ENCODE data around the gene ARMC2.

DNA sequence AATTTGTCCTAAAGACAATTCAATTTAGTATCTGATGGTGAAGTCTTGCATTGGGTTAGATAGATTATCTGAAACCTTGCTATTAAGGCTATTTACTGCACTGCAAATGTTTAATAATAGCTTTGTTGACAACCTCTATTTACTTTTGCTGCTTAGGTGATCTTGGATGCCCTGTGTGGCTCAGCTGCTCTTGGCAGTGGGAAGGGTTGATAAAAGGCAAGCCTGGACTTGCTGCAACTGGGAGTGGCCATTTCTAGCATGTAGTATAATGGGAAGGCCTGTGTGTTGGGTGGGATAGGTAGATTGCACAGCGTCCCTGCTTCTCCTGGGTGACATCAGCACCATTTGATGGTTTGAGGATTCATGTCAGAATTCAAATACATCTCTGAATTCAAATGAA, 49.1 kb downstream of the ARMC2 start:
- TF ChIP-seq, protein P1, sequence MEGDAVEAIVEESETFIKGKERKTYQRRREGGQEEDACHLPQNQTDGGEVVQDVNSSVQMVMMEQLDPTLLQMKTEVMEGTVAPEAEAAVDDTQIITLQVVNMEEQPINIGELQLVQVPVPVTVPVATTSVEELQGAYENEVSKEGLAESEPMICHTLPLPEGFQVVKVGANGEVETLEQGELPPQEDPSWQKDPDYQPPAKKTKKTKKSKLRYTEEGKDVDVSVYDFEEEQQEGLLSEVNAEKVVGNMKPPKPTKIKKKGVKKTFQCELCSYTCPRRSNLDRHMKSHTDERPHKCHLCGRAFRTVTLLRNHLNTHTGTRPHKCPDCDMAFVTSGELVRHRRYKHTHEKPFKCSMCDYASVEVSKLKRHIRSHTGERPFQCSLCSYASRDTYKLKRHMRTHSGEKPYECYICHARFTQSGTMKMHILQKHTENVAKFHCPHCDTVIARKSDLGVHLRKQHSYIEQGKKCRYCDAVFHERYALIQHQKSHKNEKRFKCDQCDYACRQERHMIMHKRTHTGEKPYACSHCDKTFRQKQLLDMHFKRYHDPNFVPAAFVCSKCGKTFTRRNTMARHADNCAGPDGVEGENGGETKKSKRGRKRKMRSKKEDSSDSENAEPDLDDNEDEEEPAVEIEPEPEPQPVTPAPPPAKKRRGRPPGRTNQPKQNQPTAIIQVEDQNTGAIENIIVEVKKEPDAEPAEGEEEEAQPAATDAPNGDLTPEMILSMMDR (conservative IDR thresholded peaks at IDR 0.05; ENCODE audit: low read length), result no peak
- TF ChIP-seq EZH2phosphoT487 (IDR thresholded peaks at IDR 0.05; ENCODE audit: borderline replicate concordance, low read depth, low read length), result no peak

Data from OCI-LY7 (cell line).